Sigmoid colon (tissue), 3 donors: Measurements from ENCODE around the gene DNASE1L2.

ENCODE experiments used
- CTCF ChIP-seq, 4 experiments: fragments of 450-650 bp in 3 of 4; fragments of 200-600 bp in 1 of 4; IDR thresholded peaks; one replicate each; pipeline ENCODE4 v1.5.1; 2016 to 2019; ENCODE audit warnings: antibody characterized with exemption in 4 of 4, mild to moderate bottlenecking in 3 of 4, moderate library complexity in 2 of 4
- POLR2A ChIP-seq, 2 donors: fragments of 450-650 bp; IDR thresholded peaks; one replicate each; pipeline ENCODE4 v1.6.1; 2016; ENCODE audit warnings: antibody characterized with exemption in 2 of 2, mild to moderate bottlenecking in 2 of 2, moderate library complexity in 2 of 2

GRCh38 chr16:2229091-2229490 is 7.2 kb upstream of the DNASE1L2 start:
- TF ChIP-seq CTCF (IDR thresholded peaks at IDR 0.05), result no peak
- no peak for TF ChIP-seq POLR2A (IDR thresholded peaks at IDR 0.05)
